Measurements from ENCODE around the gene DSEL.

Gene DSEL

GRCh38 chr18:67464499-67464898, 52.0 kb downstream of the DSEL start:
- no peak for TF ChIP-seq CTCF (IDR thresholded peaks at IDR 0.05)
- Histone ChIP-seq H3K4me1 (no peaks in the 10 kb centered on the region), H3K27ac (no peak overlapping the region), H3K9ac (no peak overlapping the region), H3K79me2 (no peaks in the 10 kb centered on the region), H3K4me3 (ENCODE audit: low read depth, low read length) (no peak overlapping the region), H3K36me3 (ENCODE audit: control insufficient read depth, insufficient read depth, low read length) (no peaks in the 10 kb centered on the region), H2AFZ (no peak overlapping the region), H3K4me2 (ENCODE audit: low read length) (no peak overlapping the region), H3K27me3 (ENCODE audit: control insufficient read depth, insufficient read depth, low read length) (no peaks in the 10 kb centered on the region), H3K9me3 (ENCODE audit: control insufficient read depth, low read length) (no peaks in the 10 kb centered on the region)

- no peaks in the 10 kb centered on the region for H3K36me3 ChIP-seq (ENCODE audit: control insufficient read depth, insufficient read depth, low read length)
- H3K4me3 ChIP-seq (ENCODE audit: low read depth, low read length): no peak overlapping the region
- no peak for TF ChIP-seq CTCF (IDR thresholded peaks at IDR 0.05)
- no peak overlapping the region for H3K9ac ChIP-seq
- H2AFZ ChIP-seq: no peak overlapping the region
- no peak overlapping the region for H3K4me2 ChIP-seq (ENCODE audit: low read length)
- no peaks in the 10 kb centered on the region for H3K79me2 ChIP-seq
- H3K27ac ChIP-seq: no peak overlapping the region
- H3K4me1 ChIP-seq: no peaks in the 10 kb centered on the region
- H3K27me3 ChIP-seq (ENCODE audit: control insufficient read depth, insufficient read depth, low read length): no peaks in the 10 kb centered on the region
- no peaks in the 10 kb centered on the region for H3K9me3 ChIP-seq (ENCODE audit: control insufficient read depth, low read length)
Measured at GRCh38 chr18:67463829-67464228, 52.7 kb downstream of the DSEL start.

- no peak overlapping the region for H3K4me3 ChIP-seq (ENCODE audit: low read depth, low read length)
- H3K27ac ChIP-seq: no peak overlapping the region
- H3K36me3 ChIP-seq (ENCODE audit: control insufficient read depth, insufficient read depth, low read length): no peaks in the 10 kb centered on the region
- TF ChIP-seq CTCF (IDR thresholded peaks at IDR 0.05): no peak
- no peaks in the 10 kb centered on the region for H3K27me3 ChIP-seq (ENCODE audit: control insufficient read depth, insufficient read depth, low read length)
- H3K9ac ChIP-seq: no peak overlapping the region
- H3K79me2 ChIP-seq: no peaks in the 10 kb centered on the region
- H2AFZ ChIP-seq: no peak overlapping the region
- H3K4me2 ChIP-seq (ENCODE audit: low read length): no peak overlapping the region
- H3K4me1 ChIP-seq: no peaks in the 10 kb centered on the region
- no peaks in the 10 kb centered on the region for H3K9me3 ChIP-seq (ENCODE audit: control insufficient read depth, low read length)
Measured at GRCh38 chr18:67456711-67457110, 59.8 kb downstream of the DSEL start.

Measured in parathyroid adenoma (tissue), 2 donors.